Smooth muscle cell (in vitro differentiated cells): ENCODE measurements around the gene KANK4. TPM values are rescaled to one million over a fixed set of nuclear protein-coding genes. Genes with fewer than 3 reads are reported as not detected.

Source experiments
- DNase-seq: peaks from one replicate; lab custom pipeline; 2025; ENCODE audit not compliant: unreplicated experiment; lab: John Stamatoyannopoulos, UW
- H2AFZ ChIP-seq: fragments of 200-600 bp; sonication (generic); 2 replicates; pipeline ENCODE4 v1.6.0; 2016; ENCODE audit warnings: antibody characterized with exemption, low read depth, mild to moderate bottlenecking
- H3F3A ChIP-seq: fragments of 200-600 bp; sonication (generic); 2 replicates; pipeline ENCODE4 v1.6.0; 2017; ENCODE audit warnings: antibody characterized with exemption, low read depth
- H3K27ac ChIP-seq: fragments of 200-600 bp; sonication (generic); 2 replicates; pipeline ENCODE4 v1.5.1; 2016; ENCODE audit warnings: low read depth, mild to moderate bottlenecking
- H3K27me3 ChIP-seq: fragments of 200-600 bp; sonication (generic); 2 replicates; pipeline ENCODE4 v1.6.1; 2016; ENCODE audit warnings: low read depth, mild to moderate bottlenecking
- H3K36me3 ChIP-seq: fragments of 200-600 bp; sonication (generic); 2 replicates; pipeline ENCODE4 v1.5.1; 2016; ENCODE audit warnings: low read depth
- H3K4me1 ChIP-seq: fragments of 200-600 bp; sonication (generic); 2 replicates; pipeline ENCODE4 v1.5.1; 2016; ENCODE audit warnings: low read depth
- H3K4me2 ChIP-seq: fragments of 200-600 bp; sonication (generic); 2 replicates; pipeline ENCODE4 v1.6.0; 2016; ENCODE audit warnings: mild to moderate bottlenecking
- H3K4me3 ChIP-seq: fragments of 200-600 bp; sonication (generic); 2 replicates; pipeline ENCODE4 v1.5.1; 2016; ENCODE audit warnings: mild to moderate bottlenecking
- H3K79me2 ChIP-seq: fragments of 200-600 bp; sonication (generic); 2 replicates; pipeline ENCODE4 v1.6.0; 2016; ENCODE audit warnings: low read depth, mild to moderate bottlenecking
- H3K9ac ChIP-seq: fragments of 200-600 bp; sonication (generic); 2 replicates; pipeline ENCODE4 v1.6.0; 2016; ENCODE audit warnings: low read depth
- H3K9me3 ChIP-seq: fragments of 200-600 bp; sonication (generic); replicated peaks from 2 replicates; pipeline ENCODE4 v1.5.1; 2016; ENCODE audit warnings: low read depth
- H4K20me1 ChIP-seq: fragments of 200-600 bp; sonication (generic); 2 replicates; pipeline ENCODE4 v1.6.0; 2016; ENCODE audit warnings: low read depth
- WGBS: methylation state at CpG from one replicate; pipeline ENCODE4 v1.1.7; 2016; ENCODE audit warnings: low lambda C conversion rate; 5-methylcytosine and 5-hydroxymethylcytosine counted together
- polyA plus RNA-seq: library from polyadenylated mRNA; unstranded; fragments of >200 nt; fragmentation: Nextera tagmentation; extraction: Ambion mirVana; gene quantifications from 2 replicates; pipeline ENCODE4 v1.2.1, GENCODE V29; 2016
- total RNA-seq: library from RNA; depleted of rRNA; stranded (reverse); fragments of >200 nt; gene quantifications from 2 replicates; pipeline ENCODE4 v1.2.3, GENCODE V29; 2014
- TF ChIP-seq, protein P1 (sequence below): fragments of 200-600 bp; sonication (generic); IDR thresholded peaks from 2 replicates; pipeline ENCODE4 v1.5.1; 2017; ENCODE audit warnings: borderline replicate concordance, mild to moderate bottlenecking, antibody characterized with exemption; ENCODE audit not compliant: insufficient read depth, poor library complexity, severe bottlenecking

Gene KANK4
- total and polyA plus RNA-seq, 2 experiments from 2014 or later: 69.2 to 77.8 TPM

DNA sequence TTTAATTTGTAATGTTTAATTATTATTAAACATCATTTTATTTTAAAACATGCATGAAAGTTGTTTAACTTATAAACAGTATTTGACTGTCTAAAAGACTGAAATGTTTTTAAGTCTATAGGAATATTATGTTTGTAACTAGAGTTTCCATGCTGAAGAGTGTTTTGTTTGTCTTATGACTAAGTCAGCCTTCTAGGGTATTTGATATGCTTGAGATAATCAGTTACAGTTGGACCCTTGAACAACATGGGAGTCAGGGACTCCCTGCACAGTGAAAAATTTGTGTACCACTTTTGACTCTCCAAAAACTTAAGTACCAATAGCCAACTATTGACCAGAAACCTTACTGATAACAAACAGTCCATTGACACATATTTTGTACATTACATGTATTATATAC, 45.5 kb upstream of the KANK4 start:
- Histone ChIP-seq H3K27ac (no peak overlapping the region), H2AFZ (no peak overlapping the region), H3K27me3 (no peaks in the 10 kb centered on the region), H4K20me1 (no peaks in the 10 kb centered on the region), H3F3A (no peaks in the 10 kb centered on the region), H3K4me1 (no peaks in the 10 kb centered on the region), H3K36me3 (no peaks in the 10 kb centered on the region), H3K79me2 (no peaks in the 10 kb centered on the region), H3K4me2 (no peak overlapping the region), H3K9ac (no peak overlapping the region), H3K9me3 (no peaks in the 10 kb centered on the region), H3K4me3 (no peak overlapping the region)
- TF ChIP-seq, protein P1, sequence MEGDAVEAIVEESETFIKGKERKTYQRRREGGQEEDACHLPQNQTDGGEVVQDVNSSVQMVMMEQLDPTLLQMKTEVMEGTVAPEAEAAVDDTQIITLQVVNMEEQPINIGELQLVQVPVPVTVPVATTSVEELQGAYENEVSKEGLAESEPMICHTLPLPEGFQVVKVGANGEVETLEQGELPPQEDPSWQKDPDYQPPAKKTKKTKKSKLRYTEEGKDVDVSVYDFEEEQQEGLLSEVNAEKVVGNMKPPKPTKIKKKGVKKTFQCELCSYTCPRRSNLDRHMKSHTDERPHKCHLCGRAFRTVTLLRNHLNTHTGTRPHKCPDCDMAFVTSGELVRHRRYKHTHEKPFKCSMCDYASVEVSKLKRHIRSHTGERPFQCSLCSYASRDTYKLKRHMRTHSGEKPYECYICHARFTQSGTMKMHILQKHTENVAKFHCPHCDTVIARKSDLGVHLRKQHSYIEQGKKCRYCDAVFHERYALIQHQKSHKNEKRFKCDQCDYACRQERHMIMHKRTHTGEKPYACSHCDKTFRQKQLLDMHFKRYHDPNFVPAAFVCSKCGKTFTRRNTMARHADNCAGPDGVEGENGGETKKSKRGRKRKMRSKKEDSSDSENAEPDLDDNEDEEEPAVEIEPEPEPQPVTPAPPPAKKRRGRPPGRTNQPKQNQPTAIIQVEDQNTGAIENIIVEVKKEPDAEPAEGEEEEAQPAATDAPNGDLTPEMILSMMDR: no peak
- DNase-seq: no peak

DNA sequence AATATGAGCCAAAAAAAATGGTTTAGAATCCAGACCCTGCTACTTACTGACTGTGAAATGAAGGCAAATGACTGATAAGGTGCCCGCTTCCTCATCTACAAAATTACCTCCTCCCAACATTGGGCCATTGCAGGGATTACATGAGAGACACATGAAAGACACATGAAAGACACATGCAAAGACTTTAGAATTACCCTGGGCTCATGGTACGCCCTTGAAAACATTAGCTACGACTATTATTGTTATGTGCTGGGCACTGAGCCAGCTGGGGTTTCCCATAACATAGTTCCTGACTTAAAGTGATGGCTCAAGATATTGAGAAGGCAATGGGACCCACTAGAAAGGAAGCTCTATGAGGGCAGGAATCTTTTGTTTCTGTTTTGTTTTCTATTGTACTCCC, 43.7 kb upstream of the KANK4 start:
- H3K4me3 ChIP-seq: no peak overlapping the region
- no peaks in the 10 kb centered on the region for H3F3A ChIP-seq
- 84% methylated on average over 3 of the region's 3 CpGs for WGBS
- no peak overlapping the region for H3K4me2 ChIP-seq
- no peaks in the 10 kb centered on the region for H3K79me2 ChIP-seq
- no peak overlapping the region for H3K27ac ChIP-seq
- TF ChIP-seq, protein P1: no peak
- H3K4me1 ChIP-seq: no peaks in the 10 kb centered on the region
- H2AFZ ChIP-seq: no peak overlapping the region
- no peaks in the 10 kb centered on the region for H4K20me1 ChIP-seq
- H3K27me3 ChIP-seq: no peaks in the 10 kb centered on the region
- no peaks in the 10 kb centered on the region for H3K9me3 ChIP-seq
- no peak overlapping the region for H3K9ac ChIP-seq
- H3K36me3 ChIP-seq: no peaks in the 10 kb centered on the region
- no peak for DNase-seq

DNA sequence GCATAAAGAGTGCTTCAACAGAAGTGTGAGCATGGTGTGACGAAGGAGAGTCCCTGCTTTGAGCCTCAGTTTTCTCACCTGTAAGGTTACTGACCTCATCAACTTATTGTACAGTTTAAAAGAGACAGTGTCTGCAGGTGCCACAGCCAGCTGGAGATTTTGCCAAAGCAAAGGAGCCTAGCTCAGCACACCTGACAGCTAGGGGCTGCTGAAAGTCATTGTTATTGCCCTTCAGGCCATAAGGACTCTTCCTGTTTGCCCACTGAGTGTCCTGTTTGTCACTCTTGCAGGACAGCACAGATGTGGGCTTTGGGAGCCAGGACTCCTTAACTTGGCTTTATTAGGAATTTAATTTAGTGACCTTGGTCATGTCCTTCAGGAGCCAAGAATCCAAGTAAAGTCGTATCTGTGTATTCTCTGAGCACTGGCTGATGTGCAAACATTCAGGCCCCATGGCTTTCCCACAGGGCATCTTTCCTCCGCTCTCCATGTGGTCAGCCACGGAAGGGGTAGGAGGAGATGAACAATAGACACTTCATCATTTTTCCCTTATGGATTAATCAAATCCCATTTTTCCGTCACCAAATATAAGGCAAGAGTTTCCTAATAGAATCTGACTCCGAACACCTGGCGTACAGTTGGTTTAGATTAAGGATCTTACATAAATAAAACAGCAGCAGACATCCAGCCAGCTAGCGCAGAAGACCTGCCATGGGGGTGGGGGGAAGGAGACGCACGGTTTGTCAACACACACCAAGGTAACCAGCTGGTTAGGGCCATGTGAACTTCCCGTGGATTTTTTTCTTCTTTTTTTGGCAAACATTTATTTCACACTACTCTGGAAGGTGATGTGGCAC, 43.1 kb upstream of the KANK4 start:
- DNase-seq: no peak
- Histone ChIP-seq H3F3A (no peaks in the 10 kb centered on the region), H2AFZ (no peak overlapping the region), H3K27ac (no peak overlapping the region), H3K4me1 (no peaks in the 10 kb centered on the region), H3K4me2 (no peak overlapping the region), H4K20me1 (no peaks in the 10 kb centered on the region), H3K36me3 (no peaks in the 10 kb centered on the region), H3K79me2 (no peaks in the 10 kb centered on the region), H3K27me3 (no peaks in the 10 kb centered on the region), H3K9me3 (no peaks in the 10 kb centered on the region), H3K4me3 (no peak overlapping the region), H3K9ac (no peak overlapping the region)
- 93% methylated on average over 11 of the region's 11 CpGs for WGBS
- TF ChIP-seq, protein P1: no peak

DNA sequence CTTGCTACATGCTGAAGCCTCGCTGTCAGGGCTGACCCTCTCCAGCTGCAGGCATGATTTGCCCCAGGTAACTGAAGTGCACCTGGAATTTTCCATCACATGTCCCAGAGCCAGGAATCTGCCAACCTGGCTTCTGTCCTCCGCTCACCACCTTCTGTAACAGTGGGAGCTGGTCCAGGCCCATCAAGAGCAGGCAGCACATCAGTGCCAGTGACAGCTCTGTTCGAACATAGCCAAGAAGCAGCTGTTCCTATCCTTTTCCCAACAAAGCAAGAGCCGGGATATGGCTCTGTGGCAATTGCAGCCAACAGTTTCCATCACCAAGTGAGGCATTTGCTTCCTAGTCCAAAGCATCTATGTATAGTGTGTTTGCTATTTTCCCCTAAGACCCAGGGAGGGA, 42.2 kb upstream of the KANK4 start:
- no peaks in the 10 kb centered on the region for H4K20me1 ChIP-seq
- WGBS: 84% methylated on average over 4 of the region's 4 CpGs
- H3K9me3 ChIP-seq: no peaks in the 10 kb centered on the region
- no peaks in the 10 kb centered on the region for H3K36me3 ChIP-seq
- no peaks in the 10 kb centered on the region for H3F3A ChIP-seq
- H3K4me3 ChIP-seq: no peak overlapping the region
- TF ChIP-seq, protein P1: no peak
- H3K27ac ChIP-seq: no peak overlapping the region
- no peak overlapping the region for H2AFZ ChIP-seq
- no peak overlapping the region for H3K4me2 ChIP-seq
- no peaks in the 10 kb centered on the region for H3K4me1 ChIP-seq
- no peaks in the 10 kb centered on the region for H3K27me3 ChIP-seq
- no peak overlapping the region for H3K9ac ChIP-seq
- no peaks in the 10 kb centered on the region for H3K79me2 ChIP-seq
- no peak for DNase-seq
